Hypothalamus (tissue), 51 donors: ENCODE data around the gene SLC6A20.
A peak's percentile ranks its signal among the peaks of the same experiment; 100 is the strongest.

ENCODE experiments used
- DNase-seq, 51 donors: peaks; one replicate each; lab custom pipeline; 2025; lab: John Stamatoyannopoulos, UW

Gene SLC6A20, protein sequence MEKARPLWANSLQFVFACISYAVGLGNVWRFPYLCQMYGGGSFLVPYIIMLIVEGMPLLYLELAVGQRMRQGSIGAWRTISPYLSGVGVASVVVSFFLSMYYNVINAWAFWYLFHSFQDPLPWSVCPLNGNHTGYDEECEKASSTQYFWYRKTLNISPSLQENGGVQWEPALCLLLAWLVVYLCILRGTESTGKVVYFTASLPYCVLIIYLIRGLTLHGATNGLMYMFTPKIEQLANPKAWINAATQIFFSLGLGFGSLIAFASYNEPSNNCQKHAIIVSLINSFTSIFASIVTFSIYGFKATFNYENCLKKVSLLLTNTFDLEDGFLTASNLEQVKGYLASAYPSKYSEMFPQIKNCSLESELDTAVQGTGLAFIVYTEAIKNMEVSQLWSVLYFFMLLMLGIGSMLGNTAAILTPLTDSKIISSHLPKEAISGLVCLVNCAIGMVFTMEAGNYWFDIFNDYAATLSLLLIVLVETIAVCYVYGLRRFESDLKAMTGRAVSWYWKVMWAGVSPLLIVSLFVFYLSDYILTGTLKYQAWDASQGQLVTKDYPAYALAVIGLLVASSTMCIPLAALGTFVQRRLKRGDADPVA

GRCh38 chr3:45795882-45796765 is at the start of gene SLC6A20:
Gene SLC6A20 (minus strand): TSS chr3:45796536. CDS start chr3:45796419, 117 bp downstream.
- DNase-seq, result no peak

- no peak for DNase-seq
These were observed 48.3 kb upstream of the SLC6A20 start for GRCh38 chr3:45844616-45845015.

DNA sequence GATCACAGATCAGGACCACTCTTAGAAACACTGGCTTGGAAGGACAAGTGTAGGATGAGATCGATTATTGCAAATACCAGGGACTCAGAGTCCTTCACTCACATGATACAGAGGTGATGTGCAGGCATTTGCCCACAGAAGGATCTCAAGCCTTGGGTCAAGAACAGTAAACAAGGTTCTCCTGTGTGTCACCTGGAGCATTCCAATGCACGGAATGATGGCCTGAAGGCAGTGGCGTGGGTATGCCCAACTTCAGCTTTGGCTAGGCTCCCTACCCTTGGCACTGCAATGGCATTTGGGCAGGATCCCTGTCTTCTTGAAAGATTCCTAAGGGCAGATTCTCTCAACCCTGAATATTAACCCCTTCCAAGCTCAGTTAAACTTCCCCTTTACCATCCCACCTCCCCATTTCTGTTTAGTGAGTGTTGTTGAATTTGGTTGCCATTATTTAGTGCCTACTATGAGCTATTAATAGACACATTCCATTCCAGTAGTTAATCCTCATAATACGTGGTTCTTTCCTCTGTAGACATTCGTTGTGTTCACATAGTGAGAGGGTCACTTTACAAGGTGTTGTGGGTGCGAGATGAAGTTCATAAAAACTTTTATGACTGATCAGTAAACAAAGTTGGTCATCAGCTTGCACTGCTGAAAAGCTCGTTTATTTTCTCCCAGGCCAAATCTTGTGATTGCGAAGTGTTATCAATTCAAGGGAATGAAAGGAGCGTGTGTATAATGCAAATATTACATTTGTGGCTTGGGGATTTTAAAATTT is 46.7 kb upstream of the SLC6A20 start:
- no peak for DNase-seq

GRCh38 chr3:45841757-45842491 is 45.6 kb upstream of the SLC6A20 start, which contains the start of gene LZTFL1:
Gene LZTFL1 (minus strand): TSS chr3:45842119. CDS start chr3:45841991, 128 bp downstream.
- peak; percentile 47 to 96 (median 85) for DNase-seq

GRCh38 chr3:45841420-45841756 is 45.1 kb upstream of the SLC6A20 start:
- peak in 3 of 51 donors; percentile 4 to 41 (median 12) for DNase-seq

GRCh38 chr3:45838466-45838865 is 42.1 kb upstream of the SLC6A20 start:
- DNase-seq, result no peak

DNA sequence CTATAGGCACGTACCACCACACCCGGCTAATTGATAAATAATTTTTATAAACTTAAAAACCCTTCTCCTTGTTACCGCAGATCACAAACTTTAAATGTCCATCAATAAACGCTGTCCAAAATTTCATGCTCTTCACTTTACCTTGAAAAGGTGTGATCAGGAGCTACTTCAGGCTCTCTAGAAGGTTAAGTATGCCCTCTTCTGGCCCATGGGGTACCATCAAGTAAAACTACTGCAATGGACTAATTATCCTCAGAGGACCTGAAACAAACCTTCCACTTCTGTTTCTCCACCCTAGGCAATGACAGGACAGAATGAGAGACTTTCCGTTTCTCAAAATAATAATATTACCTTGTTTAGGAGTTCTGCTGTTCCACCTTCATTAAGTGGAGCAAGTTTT is 36.4 kb upstream of the SLC6A20 start:
- DNase-seq, result no peak

- no peak for DNase-seq
These were observed 33.8 kb upstream of the SLC6A20 start for GRCh38 chr3:45830121-45830520.

- no peak for DNase-seq
These were observed 30.6 kb upstream of the SLC6A20 start for GRCh38 chr3:45826908-45827307.

- no peak for DNase-seq
These were observed 30.0 kb upstream of the SLC6A20 start for GRCh38 chr3:45826321-45826720.

DNA sequence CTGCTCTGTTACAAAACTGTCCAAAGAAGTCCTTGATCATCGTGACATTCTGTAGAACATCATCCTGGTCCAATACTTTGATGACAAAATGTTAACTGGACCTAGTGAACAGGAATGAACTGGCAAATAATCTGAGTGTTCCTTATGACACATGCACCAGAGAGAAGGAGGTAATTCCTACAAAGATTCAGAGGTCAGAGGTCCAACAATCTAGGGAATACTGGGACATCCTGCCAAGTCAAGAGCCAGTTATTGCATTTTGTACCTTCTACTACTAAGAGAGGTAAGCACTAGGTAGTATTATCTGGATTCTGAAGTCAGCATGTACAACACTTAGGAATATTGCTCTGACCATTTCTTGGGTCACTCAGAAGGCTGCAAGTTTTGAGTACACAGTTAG is 24.8 kb upstream of the SLC6A20 start:
- no peak for DNase-seq

DNA sequence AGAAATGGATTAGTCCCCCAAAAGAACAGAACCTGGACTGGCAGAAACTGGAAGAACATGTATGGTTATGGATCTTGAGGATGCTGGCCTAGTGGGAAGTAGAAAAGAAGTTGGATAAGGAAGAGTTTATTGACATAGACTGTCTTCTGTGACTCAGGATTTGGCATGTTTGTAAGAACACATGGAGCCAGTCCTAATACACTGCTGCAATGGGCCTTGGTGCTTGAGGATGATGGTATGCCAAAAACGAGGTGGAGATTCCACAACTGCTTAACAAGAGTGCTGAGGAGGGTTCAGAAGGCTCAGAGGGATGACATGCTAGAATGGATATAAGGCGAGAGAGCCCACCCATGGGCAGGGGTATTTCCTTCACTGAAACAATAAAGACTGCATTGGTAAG is 23.2 kb upstream of the SLC6A20 start:
- no peak for DNase-seq

- DNase-seq, result no peak
These were observed 21.6 kb upstream of the SLC6A20 start for GRCh38 chr3:45817831-45818522.

DNA sequence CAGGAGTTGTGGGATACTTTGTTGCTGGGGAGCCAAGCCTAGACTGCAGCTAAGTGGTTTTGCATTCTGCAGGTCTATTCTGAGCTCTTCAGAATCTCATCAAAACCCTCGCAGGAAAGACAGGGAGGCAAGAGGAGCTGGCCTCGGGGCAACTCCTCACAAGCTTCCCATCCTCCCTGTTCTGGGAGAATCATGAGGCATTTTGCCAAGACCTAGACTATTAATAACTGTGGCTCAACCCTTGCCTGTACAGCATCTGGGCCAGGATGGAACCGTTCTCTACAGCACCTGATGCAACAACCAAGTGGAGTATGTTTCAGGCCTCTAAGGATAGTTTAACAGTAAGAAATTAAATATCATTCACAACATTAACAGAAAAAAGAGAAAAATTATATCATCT is 20.2 kb upstream of the SLC6A20 start:
- DNase-seq, result no peak

DNA sequence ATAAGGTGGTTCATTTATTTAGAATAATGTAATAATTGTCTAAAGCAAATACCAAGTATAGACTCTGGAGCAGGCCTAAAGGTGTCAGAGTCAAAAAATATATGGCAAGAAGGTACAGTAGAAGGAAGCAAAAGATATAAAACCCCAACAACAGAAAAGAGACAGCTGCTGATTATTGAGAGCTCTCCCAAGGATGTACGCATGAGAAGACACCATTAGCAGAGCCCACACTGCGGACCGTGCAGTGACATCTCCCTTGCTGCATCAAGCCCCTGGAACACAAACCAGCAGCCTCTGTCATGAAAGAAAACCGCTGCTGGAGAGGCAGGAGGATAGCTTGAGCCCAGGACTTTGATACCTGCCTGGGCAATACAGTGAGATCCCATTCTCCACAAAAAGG is 18.0 kb upstream of the SLC6A20 start:
- no peak for DNase-seq

DNA sequence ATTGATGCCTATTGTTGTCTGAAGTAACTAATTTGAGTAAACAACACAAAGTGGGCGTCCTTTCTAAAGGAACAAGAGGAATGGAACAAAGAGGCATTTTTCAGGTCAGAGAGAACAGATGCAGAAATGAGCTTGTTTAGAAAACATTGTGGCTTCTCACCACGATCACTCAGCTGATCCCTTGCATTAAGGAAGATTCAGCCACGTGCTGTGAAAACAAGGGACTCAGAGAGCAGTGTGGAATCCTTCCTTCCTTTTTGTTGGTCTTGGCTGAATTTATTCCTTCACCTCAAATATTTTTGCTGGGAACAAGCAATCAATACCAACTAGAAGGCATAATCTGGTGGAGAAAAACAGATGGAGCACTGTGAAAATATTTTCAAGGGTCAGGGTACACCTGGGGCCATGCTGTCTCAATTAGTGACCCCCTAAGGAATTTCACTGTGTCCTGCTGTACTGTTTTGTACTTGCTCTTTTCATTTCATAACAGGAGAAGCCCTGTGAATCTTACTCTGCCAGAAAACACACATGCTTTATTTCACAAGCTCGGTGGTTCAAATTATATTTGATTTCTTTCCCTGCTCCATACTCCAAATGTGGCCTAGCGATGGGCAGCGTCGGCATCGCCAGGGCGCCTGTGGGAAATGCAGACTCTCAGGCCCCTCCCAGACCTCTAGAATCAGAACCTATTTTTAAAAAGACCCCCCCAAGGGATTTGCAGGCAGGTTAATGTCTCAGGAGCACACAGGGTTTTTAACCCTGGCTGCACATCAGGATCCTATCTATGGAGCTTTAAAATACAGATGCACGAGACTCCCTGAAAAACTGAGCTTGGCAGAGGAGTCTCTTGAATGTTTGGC is 11.6 kb upstream of the SLC6A20 start:
- DNase-seq, result peak in 2 of 51 donors; percentile 6 to 15

DNA sequence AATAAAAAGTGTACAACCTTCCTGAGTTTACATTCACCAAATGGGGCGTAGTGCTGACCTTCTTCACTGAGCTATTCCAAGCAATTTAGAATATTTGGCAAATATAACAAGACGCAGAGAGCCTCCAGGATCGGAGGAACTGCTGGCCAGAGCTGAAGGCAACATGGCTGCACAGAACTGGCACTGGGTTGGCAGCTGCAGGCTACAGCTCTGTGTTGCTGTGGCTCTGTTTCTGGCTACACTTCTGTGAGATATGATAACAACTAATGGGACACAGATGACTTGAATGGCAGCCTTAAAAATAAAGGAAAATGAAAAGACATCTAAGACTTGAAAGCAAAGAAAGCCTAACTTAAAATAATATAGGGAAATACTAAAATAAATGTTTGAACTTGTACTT is 10.8 kb upstream of the SLC6A20 start:
- no peak for DNase-seq

GRCh38 chr3:45806072-45806471 is 9.7 kb upstream of the SLC6A20 start:
- DNase-seq, result no peak
